ENCODE measurements around the gene TAS2R9.
A peak's percentile ranks its signal among the peaks of the same experiment; 100 is the strongest.
"Not testable (repeated sequence)": the region's sequence is repeated elsewhere in the genome, so short reads cannot be mapped to it uniquely, and the experiment has no call there.

The TAS2R9 gene

GRCh38 chr12:10810068-10810467, at the start of gene TAS2R9:
Gene TAS2R9, minus strand, starts transcription at chr12:10810168. Its CDS starts 93 bp downstream, at chr12:10810075.
- DNase-seq: no peak

GRCh38 chr12:10855807-10856206, 45.8 kb upstream of the TAS2R9 start:
- DNase-seq: no peak

- no peak for DNase-seq
These were observed 43.8 kb upstream of the TAS2R9 start for GRCh38 chr12:10853776-10854175.

- DNase-seq: no peak
These were observed 41.4 kb upstream of the TAS2R9 start for GRCh38 chr12:10851243-10851858.

- peak in 1 of 2 donors; percentile 26 for DNase-seq
These were observed 39.5 kb upstream of the TAS2R9 start, which contains the start of gene PRR4 for GRCh38 chr12:10849425-10849878. Gene PRR4, minus strand, starts transcription at chr12:10849475. Its CDS starts 38 bp downstream, at chr12:10849437.

GRCh38 chr12:10847744-10848143, 37.8 kb upstream of the TAS2R9 start:
- DNase-seq: no peak

- no peak for DNase-seq
These were observed 32.9 kb upstream of the TAS2R9 start for GRCh38 chr12:10842862-10843261.

GRCh38 chr12:10838461-10838860, 28.5 kb upstream of the TAS2R9 start:
- DNase-seq: no peak

GRCh38 chr12:10829994-10830393, 20.0 kb upstream of the TAS2R9 start:
- no peak for DNase-seq

- DNase-seq: no peak
These were observed 16.3 kb upstream of the TAS2R9 start, which contains the start of gene TAS2R10 for GRCh38 chr12:10826258-10826657. Gene TAS2R10, minus strand, starts transcription at chr12:10826358. Its CDS starts 89 bp downstream, at chr12:10826269.

GRCh38 chr12:10824957-10825356, 15.0 kb upstream of the TAS2R9 start:
- DNase-seq: no peak

- DNase-seq: no peak
These were observed 2.0 kb upstream of the TAS2R9 start for GRCh38 chr12:10811883-10812536.

GRCh38 chr12:10807186-10807585, 2.8 kb downstream of the TAS2R9 start, which contains the start of gene TAS2R8:
Gene TAS2R8, minus strand, starts transcription at chr12:10807286. Its CDS starts 306 bp downstream, at chr12:10806980.
- no peak for DNase-seq

GRCh38 chr12:10802587-10802986, 7.4 kb downstream of the TAS2R9 start, which contains the start of gene TAS2R7:
Gene TAS2R7, minus strand, starts transcription at chr12:10802627. Its CDS starts 57 bp downstream, at chr12:10802570.
- DNase-seq: no peak

GRCh38 chr12:10801741-10802140, 8.2 kb downstream of the TAS2R9 start:
- no peak for DNase-seq

- no peak for DNase-seq
These were observed 15.7 kb downstream of the TAS2R9 start for GRCh38 chr12:10794222-10794621.

GRCh38 chr12:10791769-10792168, 18.2 kb downstream of the TAS2R9 start:
- not testable (repeated sequence) for DNase-seq

- no peak for DNase-seq
These were observed 26.7 kb downstream of the TAS2R9 start for GRCh38 chr12:10783252-10783651.

- no peak for DNase-seq
These were observed 30.9 kb downstream of the TAS2R9 start for GRCh38 chr12:10779103-10779502.

GRCh38 chr12:10771132-10771733, 38.7 kb downstream of the TAS2R9 start:
- peak in 1 of 2 donors; percentile 58 for DNase-seq

GRCh38 chr12:10759657-10760056, 50.3 kb downstream of the TAS2R9 start:
- DNase-seq: no peak

All from CD4-positive, alpha-beta T cell treated with Interleukin-1 beta for 1 hour (primary cell).